MCF 10A (cell line): ENCODE data around the gene SCARF2. TPM values are rescaled to one million over a fixed set of nuclear protein-coding genes. Genes with fewer than 3 reads are reported as not detected.

ENCODE experiments used
- BruUV-seq: library from RNA; stranded (reverse); fragments of 400-500 nt; replicated peaks from 2 replicates; lab custom pipeline; 2021; lab: Mats Ljungman, UMichigan
- CTCF ChIA-PET: fragments of 300-600 bp; sonication (Branson Sonifier 250); formaldehyde crosslinking; extraction: SDS; loops from one replicate; lab custom pipeline; 2021; ENCODE audit warnings: antibody characterized with exemption, inconsistent platforms; lab: Yijun Ruan, JAX
- POLR2A ChIA-PET: fragments of 300-600, 350-650 bp; sonication (Branson Sonifier 250); formaldehyde crosslinking; extraction: SDS; loops from one replicate; lab custom pipeline; 2020; ENCODE audit warnings: antibody characterized with exemption, inconsistent platforms; lab: Yijun Ruan, JAX
- DNase-seq: peaks from one replicate; pipeline ENCODE4 v3.0.0-alpha.2; 2018; ENCODE audit not compliant: unreplicated experiment
- H3K27ac Mint-ChIP-seq: one replicate; pipeline ENCODE4 v1.8.0; 2022; ENCODE audit warnings: mild to moderate bottlenecking, low read depth, mixed read lengths; ENCODE audit not compliant: unreplicated experiment
- H3K27me3 Mint-ChIP-seq: one replicate; pipeline ENCODE4 v1.8.0; 2022; ENCODE audit warnings: mixed read lengths; ENCODE audit not compliant: insufficient read depth, unreplicated experiment
- H3K36me3 Mint-ChIP-seq: one replicate; pipeline ENCODE4 v1.8.0; 2022; ENCODE audit warnings: mild to moderate bottlenecking, moderate library complexity, mixed read lengths; ENCODE audit not compliant: insufficient read depth, unreplicated experiment
- H3K4me1 Mint-ChIP-seq: one replicate; pipeline ENCODE4 v1.8.0; 2022; ENCODE audit warnings: mixed read lengths; ENCODE audit not compliant: insufficient read depth, unreplicated experiment
- H3K4me3 Mint-ChIP-seq: one replicate; pipeline ENCODE4 v1.8.0; 2022; ENCODE audit warnings: mild to moderate bottlenecking, moderate library complexity, mixed read lengths; ENCODE audit not compliant: unreplicated experiment
- H3K9me3 Mint-ChIP-seq: one replicate; pipeline ENCODE4 v1.8.0; 2022; ENCODE audit warnings: mixed read lengths; ENCODE audit not compliant: unreplicated experiment
- CTCF ChIP-seq: fragments of 200-600 bp; IDR thresholded peaks from one replicate; pipeline ENCODE4 v1.8.0; 2022; ENCODE audit warnings: antibody characterized with exemption, mild to moderate bottlenecking; ENCODE audit not compliant: unreplicated experiment
- intact Hi-C: fragments of 100-400 bp; cut with micrococcal nuclease; formaldehyde crosslinking; loops from 2 replicates; pipeline ENCODE4 v1.14.1; 2022
- total RNA-seq: library from RNA; stranded (reverse); gene quantifications from 2 replicates; pipeline ENCODE4 v1.2.3, GENCODE V29; 2022

Gene SCARF2
- total RNA-seq, 1 experiment from 2014 or later = 0.35 TPM

GRCh38 chr22:20399866-20400605 is 37.6 kb downstream of the SCARF2 start:
- H3K4me3 Mint-ChIP-seq = no peak overlapping the region
- ChIA-PET CTCF (no interaction called here), POLR2A (no interaction called here)
- no peak for DNase-seq
- no peaks in the 10 kb centered on the region for H3K27me3 Mint-ChIP-seq
- no peak overlapping the region for H3K27ac Mint-ChIP-seq
- BruUV-seq = no TSS peak
- peaks cover 18% of the 10 kb centered on the region for H3K4me1 Mint-ChIP-seq
- no peaks in the 10 kb centered on the region for H3K9me3 Mint-ChIP-seq
- intact Hi-C loops = no loop called here
- no peak for TF ChIP-seq CTCF
- peaks cover 5% of the 10 kb centered on the region for H3K36me3 Mint-ChIP-seq

GRCh38 chr22:20398420-20398819 is 39.2 kb downstream of the SCARF2 start:
- Mint-ChIP-seq H3K9me3 (no peaks in the 10 kb centered on the region), H3K4me3 (no peak overlapping the region), H3K27ac (no peak overlapping the region), H3K27me3 (no peaks in the 10 kb centered on the region), H3K4me1 (peaks cover 18% of the 10 kb centered on the region), H3K36me3 (peaks cover 4% of the 10 kb centered on the region)
- no peak for TF ChIP-seq CTCF
- ChIA-PET CTCF (interaction anchor here (0.6 to 1.0 kb wide), 2 partner anchors 57 to 320 kb away, joined by 3 to 4 read pairs; no protein-coding TSS in a partner anchor), POLR2A (no interaction called here)
- DNase-seq = no peak
- intact Hi-C loops = no loop called here
- BruUV-seq = no TSS peak

GRCh38 chr22:20397498-20397897 is 40.1 kb downstream of the SCARF2 start:
- BruUV-seq = no TSS peak
- no peak for DNase-seq
- no peak for TF ChIP-seq CTCF
- Mint-ChIP-seq H3K27me3 (no peaks in the 10 kb centered on the region), H3K36me3 (peaks cover 4% of the 10 kb centered on the region), H3K4me3 (no peak overlapping the region), H3K4me1 (peaks cover 18% of the 10 kb centered on the region), H3K27ac (no peak overlapping the region), H3K9me3 (no peaks in the 10 kb centered on the region)
- POLR2A ChIA-PET = no interaction called here
- intact Hi-C loops = no loop called here
- CTCF ChIA-PET = interaction anchor here (0.6 kb wide), 1 partner anchor 58 kb away, joined by 3 read pairs; no protein-coding TSS in a partner anchor

GRCh38 chr22:20396639-20397038 is 41.0 kb downstream of the SCARF2 start:
- no peaks in the 10 kb centered on the region for H3K27me3 Mint-ChIP-seq
- H3K4me1 Mint-ChIP-seq = peaks cover 18% of the 10 kb centered on the region
- intact Hi-C loops = no loop called here
- DNase-seq = no peak
- no TSS peak for BruUV-seq
- H3K4me3 Mint-ChIP-seq = peak overlapping the region; percentile 21
- H3K27ac Mint-ChIP-seq = no peak overlapping the region
- ChIA-PET POLR2A (no interaction called here), CTCF (interaction anchor here (0.7 to 1.1 kb wide), 2 partner anchors 22 to 98 kb away, joined by 3 to 5 read pairs; no protein-coding TSS in a partner anchor)
- H3K9me3 Mint-ChIP-seq = no peaks in the 10 kb centered on the region
- TF ChIP-seq CTCF = no peak
- H3K36me3 Mint-ChIP-seq = peaks cover 4% of the 10 kb centered on the region
